ENCODE results near the gene PLCB4.

Gene PLCB4

GRCh38 chr20:9179193-9179802 is 110.4 kb downstream of the PLCB4 start:
- DNase-seq (ENCODE audit: low read depth), result no peak

GRCh38 chr20:9179867-9180266 is 111.0 kb downstream of the PLCB4 start:
- no peak for DNase-seq (ENCODE audit: low read depth)

GRCh38 chr20:9180481-9181257 is 111.8 kb downstream of the PLCB4 start:
- no peak for DNase-seq (ENCODE audit: low read depth)

- no peak for DNase-seq (ENCODE audit: low read depth)
These were observed 116.6 kb downstream of the PLCB4 start for GRCh38 chr20:9185511-9185910.

- DNase-seq (ENCODE audit: low read depth), result no peak
These were observed 117.5 kb downstream of the PLCB4 start for GRCh38 chr20:9186396-9186795.

GRCh38 chr20:9195031-9195430 is 126.1 kb downstream of the PLCB4 start:
- no peak for DNase-seq (ENCODE audit: low read depth)

GRCh38 chr20:9196110-9196509 is 127.2 kb downstream of the PLCB4 start:
- no peak for DNase-seq (ENCODE audit: low read depth)

- no peak for DNase-seq (ENCODE audit: low read depth)
These were observed 129.6 kb downstream of the PLCB4 start for GRCh38 chr20:9198460-9198859.

GRCh38 chr20:9200196-9200595 is 131.3 kb downstream of the PLCB4 start:
- no peak for DNase-seq (ENCODE audit: low read depth)

- DNase-seq (ENCODE audit: low read depth), result no peak
These were observed 131.7 kb downstream of the PLCB4 start for GRCh38 chr20:9200620-9201019.

- DNase-seq (ENCODE audit: low read depth), result no peak
These were observed 133.7 kb downstream of the PLCB4 start for GRCh38 chr20:9202420-9203080.

GRCh38 chr20:9203081-9203447 is 134.2 kb downstream of the PLCB4 start:
- no peak for DNase-seq (ENCODE audit: low read depth)

GRCh38 chr20:9204979-9205378 is 136.1 kb downstream of the PLCB4 start:
- no peak for DNase-seq (ENCODE audit: low read depth)

- no peak for DNase-seq (ENCODE audit: low read depth)
These were observed 137.6 kb downstream of the PLCB4 start for GRCh38 chr20:9206486-9206885.

GRCh38 chr20:9207253-9207652 is 138.4 kb downstream of the PLCB4 start:
- DNase-seq (ENCODE audit: low read depth), result no peak

GRCh38 chr20:9210356-9210755 is 141.5 kb downstream of the PLCB4 start:
- DNase-seq (ENCODE audit: low read depth), result no peak

GRCh38 chr20:9211016-9211760 is 142.3 kb downstream of the PLCB4 start:
- no peak for DNase-seq (ENCODE audit: low read depth)

GRCh38 chr20:9212735-9213134 is 143.8 kb downstream of the PLCB4 start:
- no peak for DNase-seq (ENCODE audit: low read depth)

- DNase-seq (ENCODE audit: low read depth), result no peak
These were observed 145.8 kb downstream of the PLCB4 start for GRCh38 chr20:9214685-9215084.

GRCh38 chr20:9215539-9215938 is 146.7 kb downstream of the PLCB4 start:
- no peak for DNase-seq (ENCODE audit: low read depth)

GRCh38 chr20:9218531-9218961 is 149.7 kb downstream of the PLCB4 start:
- DNase-seq (ENCODE audit: low read depth), result no peak

GRCh38 chr20:9220874-9221547 is 152.1 kb downstream of the PLCB4 start:
- no peak for DNase-seq (ENCODE audit: low read depth)
